GM21526 (cell line): Measurements from ENCODE around the gene NAT14.
"Not testable (repeated sequence)": the region's sequence is repeated elsewhere in the genome, so short reads cannot be mapped to it uniquely, and the experiment has no call there.

Source experiments
- ATAC-seq: cut with Tn5 transposase; IDR thresholded peaks from one replicate; pipeline ENCODE4 v1.9.1; 2021; ENCODE audit warnings: moderate library complexity; ENCODE audit not compliant: unreplicated experiment, low FRiP score

The NAT14 gene

DNA sequence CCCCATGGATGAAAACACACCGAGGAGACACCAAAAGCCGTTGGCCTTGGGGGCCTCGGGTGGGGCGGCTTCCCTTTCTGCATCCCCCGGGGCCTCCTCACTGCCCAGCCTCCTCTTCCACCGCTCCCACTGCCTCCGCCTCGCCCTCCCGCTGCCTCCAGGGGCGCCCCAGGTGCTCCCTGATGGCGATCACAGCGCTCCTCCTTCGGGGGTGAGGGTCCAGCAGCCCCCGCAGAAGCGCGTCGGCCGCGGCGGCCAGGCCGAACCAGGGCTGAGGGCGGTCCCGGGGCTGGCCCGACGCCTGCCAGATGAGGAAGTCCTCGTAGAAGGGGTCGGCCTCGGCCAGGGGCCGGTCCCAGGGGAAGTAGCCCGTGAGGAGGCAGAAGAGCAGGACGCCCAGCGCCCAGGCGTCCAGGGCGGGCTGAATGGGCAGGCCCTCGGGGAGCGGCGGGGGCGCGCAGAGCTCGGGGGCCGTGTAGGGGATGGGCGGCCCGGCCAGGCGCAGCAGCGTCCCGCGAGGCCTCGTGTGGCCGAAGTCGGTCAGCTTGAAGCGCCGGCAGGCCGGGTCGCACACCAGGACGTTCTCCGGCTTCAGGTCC, 44.7 kb downstream of the NAT14 start:
- ATAC-seq = no peak

GRCh38 chr19:55530996-55531395, 46.0 kb downstream of the NAT14 start:
- no peak for ATAC-seq

DNA sequence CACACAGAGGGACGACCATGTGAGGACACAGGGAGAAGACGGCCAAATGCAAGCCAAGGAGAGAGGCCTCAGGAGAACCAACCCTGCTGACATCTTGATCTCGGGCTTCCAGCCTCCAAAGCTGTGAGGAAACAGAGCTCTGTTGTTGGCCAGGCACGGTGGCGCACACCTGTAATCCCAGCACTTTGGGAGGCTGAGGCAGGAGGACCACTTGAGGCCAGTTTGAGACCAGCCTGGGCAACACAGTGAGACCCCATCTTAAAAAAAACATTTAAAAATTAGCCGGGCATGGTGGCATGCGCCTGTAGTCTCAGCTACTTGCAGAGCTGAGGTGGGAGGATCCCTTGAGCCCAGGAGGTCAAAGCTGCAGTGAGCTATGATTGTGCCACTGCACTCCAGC, 49.3 kb downstream of the NAT14 start:
- ATAC-seq = not testable (repeated sequence)

DNA sequence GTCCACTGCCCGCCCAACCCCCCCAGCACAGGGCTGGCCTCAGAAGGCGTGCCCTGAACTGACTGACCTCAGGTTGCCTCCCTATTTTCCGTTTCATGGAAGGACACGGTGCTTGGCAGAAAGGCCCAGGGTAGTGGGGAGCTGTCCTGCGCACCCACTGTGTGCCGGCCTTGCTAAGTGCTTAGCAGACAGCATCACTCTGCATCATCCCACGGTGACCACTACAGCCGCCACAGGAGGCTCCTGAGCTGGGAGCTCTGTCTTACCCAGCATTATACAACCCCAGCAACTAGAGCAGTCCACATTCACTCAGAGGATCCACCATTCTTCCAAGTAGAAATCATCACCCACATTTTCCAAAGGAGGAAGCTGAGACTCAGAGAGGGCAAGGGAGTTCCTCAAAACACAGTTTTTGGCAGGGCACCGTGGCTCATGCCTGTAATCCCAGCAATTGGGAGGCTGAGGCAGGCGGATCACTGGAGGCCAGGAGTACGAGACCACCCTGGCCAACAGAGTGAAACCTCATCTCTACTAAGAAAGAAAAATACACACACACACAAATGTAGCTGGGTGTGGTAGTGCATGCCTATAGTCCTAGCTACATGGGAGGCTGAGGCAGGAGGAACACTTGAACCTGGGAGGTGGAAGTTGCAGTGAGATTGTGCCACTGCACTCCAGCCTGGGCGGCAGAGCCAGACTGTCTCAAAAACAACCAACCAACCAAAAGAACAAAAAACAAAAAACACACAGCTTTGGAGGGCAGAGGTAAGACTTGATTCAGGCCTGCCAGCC, 50.4 kb downstream of the NAT14 start:
- ATAC-seq = no peak

DNA sequence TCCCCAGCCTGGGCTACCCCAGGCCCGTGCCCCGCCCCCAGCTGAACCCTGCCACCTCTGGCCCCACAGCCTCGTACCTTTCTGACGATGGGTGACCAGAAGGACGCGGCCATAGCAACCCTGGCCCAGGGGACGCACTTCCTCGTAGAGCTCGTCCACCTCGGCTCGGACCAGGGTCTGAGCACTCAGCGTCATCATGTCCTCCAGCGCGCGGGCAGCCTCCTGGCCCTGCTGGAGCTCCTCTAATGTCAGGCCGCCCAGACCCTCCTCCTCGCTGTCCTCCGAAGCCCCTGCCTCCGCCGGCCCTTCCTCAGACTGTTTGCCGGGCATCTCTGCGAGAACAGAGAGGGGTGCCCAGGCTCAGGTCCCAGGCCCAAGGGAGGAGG, 51.0 kb downstream of the NAT14 start:
- no peak for ATAC-seq

DNA sequence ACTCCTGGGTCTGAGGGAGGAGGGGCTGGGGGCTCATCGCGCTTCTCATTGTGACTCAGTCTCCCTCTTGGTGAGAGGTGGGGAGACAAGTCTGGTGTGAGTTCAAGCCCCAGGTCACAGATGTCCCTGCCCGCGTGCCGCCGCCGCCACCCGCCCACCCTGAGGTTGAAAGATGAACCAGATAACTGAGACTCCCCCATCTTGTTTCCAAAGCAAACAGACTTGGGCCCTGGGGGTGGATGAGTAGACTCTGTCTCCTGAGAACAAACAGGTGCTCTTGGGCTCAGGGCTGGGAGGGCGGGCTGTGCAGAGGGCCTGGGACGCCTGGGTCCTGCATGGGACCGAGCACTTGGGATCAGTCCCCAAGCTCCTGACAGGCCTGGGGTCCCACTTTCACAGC, 51.4 kb downstream of the NAT14 start:
- ATAC-seq = no peak
